GM12875 (cell line): ENCODE results near the gene EDC3.

Source experiments
- H3K4me3 ChIP-seq: one replicate; pipeline ENCODE4 v1.5.1; 2011; ENCODE audit warnings: low read depth, low read length, control low read depth
- CTCF ChIP-seq: IDR thresholded peaks from 2 replicates; pipeline ENCODE4 v1.5.1; 2011; ENCODE audit warnings: low read depth, mild to moderate bottlenecking, control low read depth, inconsistent platforms, low read length, moderate library complexity, borderline replicate concordance; ENCODE audit not compliant: insufficient read depth

EDC3 gene

GRCh38 chr15:74589826-74590225 is 106.0 kb downstream of the EDC3 start:
- TF ChIP-seq CTCF: no peak
- H3K4me3 ChIP-seq: no peak overlapping the region

- H3K4me3 ChIP-seq: no peak overlapping the region
- TF ChIP-seq CTCF: no peak
Observed at GRCh38 chr15:74585857-74586256, 110.0 kb downstream of the EDC3 start.

GRCh38 chr15:74585191-74585590 is 110.6 kb downstream of the EDC3 start:
- TF ChIP-seq CTCF: no peak
- no peak overlapping the region for H3K4me3 ChIP-seq

- H3K4me3 ChIP-seq: no peak overlapping the region
- no peak for TF ChIP-seq CTCF
Observed at GRCh38 chr15:74584779-74585178, 111.0 kb downstream of the EDC3 start.

GRCh38 chr15:74584204-74584603 is 111.6 kb downstream of the EDC3 start:
- no peak for TF ChIP-seq CTCF

More at GRCh38 chr15:74584204-74584603, 111.6 kb downstream of the EDC3 start:
- H3K4me3 ChIP-seq: no peak overlapping the region
